Cerebellar nuclear complex (tissue), 1 donor: ENCODE results near the gene FBXO4.
"Not testable (repeated sequence)": the region's sequence is repeated elsewhere in the genome, so short reads cannot be mapped to it uniquely, and the experiment has no call there.

Experiments
- DNase-seq, 2 experiments: peaks; one replicate each; lab custom pipeline; 2025; lab: John Stamatoyannopoulos, UW

The FBXO4 gene

GRCh38 chr5:41924526-41924871 is 582 bp upstream of the FBXO4 start:
- DNase-seq: no peak

- peak in 1 of 2 experiments; percentile 10 for DNase-seq
These were observed 472 bp downstream of the FBXO4 start for GRCh38 chr5:41925555-41925951.

GRCh38 chr5:41927604-41928003 is 2.5 kb downstream of the FBXO4 start:
- no peak for DNase-seq

GRCh38 chr5:41929035-41929434 is 4.0 kb downstream of the FBXO4 start:
- no peak for DNase-seq

GRCh38 chr5:41932770-41933169 is 7.7 kb downstream of the FBXO4 start:
- DNase-seq: no peak

GRCh38 chr5:41935544-41935943 is 10.5 kb downstream of the FBXO4 start:
- no peak for DNase-seq

GRCh38 chr5:41940641-41941040 is 15.6 kb downstream of the FBXO4 start:
- no peak for DNase-seq

- not testable (repeated sequence) for DNase-seq
These were observed 20.4 kb downstream of the FBXO4 start for GRCh38 chr5:41945332-41945955.

GRCh38 chr5:41951224-41951623 is 26.1 kb downstream of the FBXO4 start:
- no peak for DNase-seq

GRCh38 chr5:41954286-41954685 is 29.2 kb downstream of the FBXO4 start:
- no peak for DNase-seq

GRCh38 chr5:41955432-41956024 is 30.4 kb downstream of the FBXO4 start:
- DNase-seq: no peak

- DNase-seq: no peak
These were observed 31.9 kb downstream of the FBXO4 start for GRCh38 chr5:41956943-41957342.

- no peak for DNase-seq
These were observed 35.4 kb downstream of the FBXO4 start for GRCh38 chr5:41960481-41960880.

GRCh38 chr5:41961736-41962135 is 36.7 kb downstream of the FBXO4 start:
- no peak for DNase-seq

GRCh38 chr5:41962491-41962890 is 37.4 kb downstream of the FBXO4 start:
- DNase-seq: no peak

- DNase-seq: no peak
These were observed 41.5 kb downstream of the FBXO4 start for GRCh38 chr5:41966401-41967105.

GRCh38 chr5:41967401-41967800 is 42.3 kb downstream of the FBXO4 start:
- no peak for DNase-seq

- no peak for DNase-seq
These were observed 43.2 kb downstream of the FBXO4 start for GRCh38 chr5:41968153-41968723.

GRCh38 chr5:41973087-41973486 is 48.0 kb downstream of the FBXO4 start:
- DNase-seq: no peak

- no peak for DNase-seq
These were observed 48.8 kb downstream of the FBXO4 start for GRCh38 chr5:41973887-41974286.

GRCh38 chr5:41978676-41979075 is 53.6 kb downstream of the FBXO4 start:
- no peak for DNase-seq

GRCh38 chr5:41980396-41980795 is 55.3 kb downstream of the FBXO4 start:
- DNase-seq: no peak

GRCh38 chr5:41980870-41981269 is 55.8 kb downstream of the FBXO4 start:
- DNase-seq: no peak
